IPS-15b (cell line): ENCODE data around the gene ZHX3.

ENCODE experiments used
- H3K27me3 ChIP-seq: one replicate; pipeline ENCODE4 v1.6.1; 2013; ENCODE audit warnings: low read length; ENCODE audit not compliant: control insufficient read depth, insufficient read depth
- H3K36me3 ChIP-seq: one replicate; pipeline ENCODE4 v1.6.1; 2013; ENCODE audit warnings: low read length; ENCODE audit not compliant: control insufficient read depth, insufficient read depth
- H3K4me1 ChIP-seq: one replicate; pipeline ENCODE4 v1.6.1; 2013; ENCODE audit warnings: mild to moderate bottlenecking, low read length; ENCODE audit not compliant: control insufficient read depth, insufficient read depth
- H3K4me3 ChIP-seq: one replicate; pipeline ENCODE4 v1.5.1; 2013; ENCODE audit warnings: low read depth, low read length
- H3K9ac ChIP-seq: one replicate; pipeline ENCODE4 v1.6.1; 2013; ENCODE audit warnings: low read depth, mild to moderate bottlenecking, low read length
- H3K9me3 ChIP-seq: one replicate; pipeline ENCODE4 v1.6.1; 2013; ENCODE audit warnings: mild to moderate bottlenecking, low read length; ENCODE audit not compliant: control insufficient read depth, insufficient read depth

The ZHX3 gene

GRCh38 chr20:41185013-41185757, 132.3 kb downstream of the ZHX3 start:
- Histone ChIP-seq H3K36me3 (no peaks in the 10 kb centered on the region), H3K9ac (no peak overlapping the region), H3K27me3 (no peaks in the 10 kb centered on the region), H3K9me3 (no peaks in the 10 kb centered on the region), H3K4me3 (no peak overlapping the region), H3K4me1 (no peaks in the 10 kb centered on the region)

- Histone ChIP-seq H3K36me3 (no peaks in the 10 kb centered on the region), H3K9ac (no peak overlapping the region)
These were observed 133.7 kb downstream of the ZHX3 start for GRCh38 chr20:41183831-41184230.

GRCh38 chr20:41183391-41183790, 134.1 kb downstream of the ZHX3 start:
- Histone ChIP-seq H3K27me3 (no peaks in the 10 kb centered on the region), H3K4me3 (no peak overlapping the region), H3K36me3 (no peaks in the 10 kb centered on the region), H3K4me1 (no peaks in the 10 kb centered on the region), H3K9ac (no peak overlapping the region), H3K9me3 (no peaks in the 10 kb centered on the region)

More at GRCh38 chr20:41183831-41184230, 133.7 kb downstream of the ZHX3 start:
- Histone ChIP-seq H3K4me1 (no peaks in the 10 kb centered on the region), H3K27me3 (no peaks in the 10 kb centered on the region), H3K9me3 (no peaks in the 10 kb centered on the region), H3K4me3 (no peak overlapping the region)

- no peak overlapping the region for H3K9ac ChIP-seq
- H3K4me1 ChIP-seq, result peaks cover 2% of the 10 kb centered on the region
- H3K4me3 ChIP-seq, result no peak overlapping the region
- H3K36me3 ChIP-seq, result peaks cover under 1% of the 10 kb centered on the region
- no peaks in the 10 kb centered on the region for H3K27me3 ChIP-seq
- H3K9me3 ChIP-seq, result no peaks in the 10 kb centered on the region
These were observed 135.0 kb downstream of the ZHX3 start for GRCh38 chr20:41182296-41183212.

GRCh38 chr20:41181567-41181966, 136.0 kb downstream of the ZHX3 start:
- Histone ChIP-seq H3K4me1 (peaks cover 2% of the 10 kb centered on the region), H3K4me3 (no peak overlapping the region), H3K9ac (no peak overlapping the region), H3K27me3 (no peaks in the 10 kb centered on the region), H3K9me3 (no peaks in the 10 kb centered on the region), H3K36me3 (peaks cover 4% of the 10 kb centered on the region)

GRCh38 chr20:41180599-41181333, 136.8 kb downstream of the ZHX3 start:
- H3K4me1 ChIP-seq, result peaks cover 2% of the 10 kb centered on the region
- no peaks in the 10 kb centered on the region for H3K27me3 ChIP-seq
- H3K9ac ChIP-seq, result no peak overlapping the region
- no peaks in the 10 kb centered on the region for H3K9me3 ChIP-seq
- H3K4me3 ChIP-seq, result no peak overlapping the region
- peaks cover 6% of the 10 kb centered on the region for H3K36me3 ChIP-seq

DNA sequence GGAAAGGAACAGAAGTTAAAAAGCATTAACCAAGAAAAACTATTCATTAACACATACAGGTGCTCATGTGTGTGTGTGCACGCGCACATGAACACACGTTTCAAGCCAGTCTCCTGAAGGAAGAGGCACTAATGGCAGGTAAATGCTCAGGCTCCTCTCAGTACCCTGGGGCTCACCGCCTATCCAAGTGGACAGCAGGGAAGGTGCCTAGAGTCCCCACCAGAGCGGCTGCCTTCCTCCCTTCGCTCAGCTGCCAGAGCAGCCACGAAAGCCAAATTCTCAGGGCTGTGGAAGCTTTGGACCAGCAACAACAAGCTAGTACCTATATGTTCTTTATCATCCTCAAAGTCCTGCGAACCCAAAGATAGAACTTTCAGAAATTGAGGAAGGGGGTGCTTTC, 137.6 kb downstream of the ZHX3 start:
- Histone ChIP-seq H3K9ac (no peak overlapping the region), H3K36me3 (peaks cover 13% of the 10 kb centered on the region), H3K4me3 (no peak overlapping the region), H3K9me3 (no peaks in the 10 kb centered on the region), H3K27me3 (no peaks in the 10 kb centered on the region), H3K4me1 (peaks cover 2% of the 10 kb centered on the region)

DNA sequence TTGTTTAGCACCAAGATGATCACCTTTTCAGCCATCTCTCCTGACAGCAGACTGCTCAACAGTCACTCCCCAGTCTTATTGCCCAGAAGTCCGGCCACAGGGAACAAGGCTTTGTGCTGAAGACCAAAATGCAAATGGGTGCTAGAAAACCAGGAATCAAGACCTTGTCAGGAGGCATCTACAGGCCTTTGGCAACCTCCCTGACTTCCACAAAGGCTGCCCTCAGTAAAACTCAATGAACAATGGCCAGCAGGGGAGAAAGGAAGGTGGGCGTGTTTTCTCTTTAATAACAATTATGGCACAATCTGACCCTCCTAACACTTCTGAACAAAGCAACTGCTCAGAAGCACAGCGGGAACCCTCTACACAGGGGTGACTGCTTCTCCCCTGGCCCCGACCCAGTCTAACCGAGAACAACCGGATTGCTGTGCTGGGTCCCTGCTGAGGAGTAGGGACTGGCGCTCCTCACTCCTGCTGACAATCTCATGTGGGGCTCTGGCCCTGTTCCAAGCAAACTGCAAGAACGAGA, 138.6 kb downstream of the ZHX3 start:
- H3K9me3 ChIP-seq, result no peaks in the 10 kb centered on the region
- H3K27me3 ChIP-seq, result no peaks in the 10 kb centered on the region
- H3K4me3 ChIP-seq, result no peak overlapping the region
- no peak overlapping the region for H3K9ac ChIP-seq
- H3K36me3 ChIP-seq, result peaks cover 23% of the 10 kb centered on the region
- peaks cover 2% of the 10 kb centered on the region for H3K4me1 ChIP-seq

DNA sequence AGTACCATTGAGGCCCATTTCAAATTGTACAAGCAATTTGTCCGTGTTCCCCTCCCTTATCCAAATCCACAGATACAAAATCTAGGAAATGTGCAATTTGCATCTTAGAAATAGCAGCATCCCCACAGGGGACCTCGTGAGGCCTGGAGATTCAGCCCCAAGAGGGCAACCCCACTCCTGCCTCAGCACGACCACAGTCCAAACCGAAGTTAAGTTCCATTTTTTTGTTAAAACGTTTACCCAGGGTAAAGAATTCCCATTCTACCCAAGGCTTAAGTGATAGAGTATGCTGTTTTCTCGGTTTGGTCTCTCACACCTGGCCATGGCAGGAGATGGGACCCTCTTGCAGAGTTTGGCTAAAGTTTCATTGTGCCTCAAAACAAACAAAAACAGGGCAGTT, 139.0 kb downstream of the ZHX3 start:
- no peak overlapping the region for H3K4me3 ChIP-seq
- H3K9ac ChIP-seq, result no peak overlapping the region
- H3K4me1 ChIP-seq, result peaks cover 2% of the 10 kb centered on the region

GRCh38 chr20:41177636-41178035, 139.9 kb downstream of the ZHX3 start:
- no peak overlapping the region for H3K4me3 ChIP-seq
- H3K9me3 ChIP-seq, result no peaks in the 10 kb centered on the region
- peaks cover 36% of the 10 kb centered on the region for H3K36me3 ChIP-seq
- H3K4me1 ChIP-seq, result peaks cover 2% of the 10 kb centered on the region
- H3K27me3 ChIP-seq, result no peaks in the 10 kb centered on the region
- H3K9ac ChIP-seq, result no peak overlapping the region

More for the DNA sequence above, 139.0 kb downstream of the ZHX3 start:
- no peaks in the 10 kb centered on the region for H3K27me3 ChIP-seq
- no peaks in the 10 kb centered on the region for H3K9me3 ChIP-seq
- H3K36me3 ChIP-seq, result peaks cover 27% of the 10 kb centered on the region
